HG03354 (cell line): ENCODE data around the gene EHMT1.
A peak's percentile ranks its signal among the peaks of the same experiment; 100 is the strongest.
"Not testable (repeated sequence)": the region's sequence is repeated elsewhere in the genome, so short reads cannot be mapped to it uniquely, and the experiment has no call there.

Experiments used
- ATAC-seq: cut with Tn5 transposase; IDR thresholded peaks from one replicate; pipeline ENCODE4 v1.9.1; 2021; ENCODE audit warnings: mild to moderate bottlenecking; ENCODE audit not compliant: unreplicated experiment, poor library complexity, severe bottlenecking

EHMT1 gene

DNA sequence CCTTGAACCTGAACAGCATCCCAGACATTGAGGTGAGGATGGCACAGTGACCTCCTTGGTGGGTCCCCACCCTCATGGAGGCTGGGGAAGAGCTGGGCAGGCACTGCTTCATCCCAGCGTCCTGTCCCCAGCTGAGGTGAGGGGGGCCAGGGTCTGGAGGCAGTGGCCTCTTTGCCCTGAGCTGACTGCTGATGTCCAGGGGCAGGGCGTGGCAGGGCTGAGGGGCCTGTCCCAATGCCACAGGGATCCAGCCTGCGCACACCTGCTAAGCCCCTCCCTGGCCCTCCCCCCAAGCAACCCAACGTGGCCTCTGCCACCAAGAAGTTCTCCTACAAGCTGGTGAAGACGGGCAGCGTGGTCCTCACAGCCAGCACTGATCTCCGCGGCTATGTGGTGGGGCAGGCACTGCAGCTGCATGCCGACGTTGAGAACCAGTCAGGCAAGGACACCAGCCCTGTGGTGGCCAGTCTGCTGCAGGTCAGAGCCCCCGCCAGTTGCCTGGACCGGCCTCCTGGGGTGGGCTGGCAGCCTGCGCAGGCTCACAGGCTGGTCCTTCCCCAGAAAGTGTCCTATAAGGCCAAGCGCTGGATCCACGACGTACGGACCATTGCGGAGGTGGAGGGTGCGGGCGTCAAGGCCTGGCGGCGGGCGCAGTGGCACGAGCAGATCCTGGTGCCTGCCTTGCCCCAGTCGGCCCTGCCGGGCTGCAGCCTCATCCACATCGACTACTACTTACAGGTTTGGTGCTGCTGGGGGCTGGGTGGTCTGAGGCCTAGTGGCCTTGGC, 4.9 kb upstream of the EHMT1 start:
- no peak for ATAC-seq

DNA sequence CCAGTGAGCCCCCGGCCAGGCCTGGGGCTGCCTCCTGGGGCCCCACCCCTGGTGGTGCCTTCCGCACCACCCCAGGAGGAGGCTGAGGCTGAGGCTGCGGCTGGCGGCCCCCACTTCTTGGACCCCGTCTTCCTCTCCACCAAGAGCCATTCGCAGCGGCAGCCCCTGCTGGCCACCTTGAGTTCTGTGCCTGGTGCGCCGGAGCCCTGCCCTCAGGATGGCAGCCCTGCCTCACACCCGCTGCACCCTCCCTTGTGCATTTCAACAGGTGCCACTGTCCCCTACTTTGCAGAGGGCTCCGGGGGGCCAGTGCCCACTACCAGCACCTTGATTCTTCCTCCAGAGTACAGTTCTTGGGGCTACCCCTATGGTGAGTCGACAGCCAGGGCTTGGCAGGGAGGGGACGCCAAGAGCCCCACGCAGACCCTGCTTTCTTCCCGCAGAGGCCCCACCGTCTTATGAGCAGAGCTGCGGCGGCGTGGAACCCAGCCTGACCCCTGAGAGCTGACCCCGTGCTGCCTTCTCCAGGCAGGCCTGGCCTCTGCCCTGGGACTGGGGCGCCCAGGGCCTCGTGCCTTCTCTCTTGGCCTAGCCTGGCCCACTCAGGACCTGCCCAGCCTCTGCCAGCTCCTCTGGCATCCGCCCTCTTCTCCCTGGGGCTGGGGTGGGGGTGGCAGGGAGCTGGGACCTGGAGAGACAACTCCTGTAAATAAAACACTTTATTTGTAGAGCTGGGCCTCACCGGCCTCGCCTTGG, 4.0 kb upstream of the EHMT1 start:
- no peak for ATAC-seq

- no peak for ATAC-seq
These were observed 3.4 kb upstream of the EHMT1 start for GRCh38 chr9:137615387-137615871.

DNA sequence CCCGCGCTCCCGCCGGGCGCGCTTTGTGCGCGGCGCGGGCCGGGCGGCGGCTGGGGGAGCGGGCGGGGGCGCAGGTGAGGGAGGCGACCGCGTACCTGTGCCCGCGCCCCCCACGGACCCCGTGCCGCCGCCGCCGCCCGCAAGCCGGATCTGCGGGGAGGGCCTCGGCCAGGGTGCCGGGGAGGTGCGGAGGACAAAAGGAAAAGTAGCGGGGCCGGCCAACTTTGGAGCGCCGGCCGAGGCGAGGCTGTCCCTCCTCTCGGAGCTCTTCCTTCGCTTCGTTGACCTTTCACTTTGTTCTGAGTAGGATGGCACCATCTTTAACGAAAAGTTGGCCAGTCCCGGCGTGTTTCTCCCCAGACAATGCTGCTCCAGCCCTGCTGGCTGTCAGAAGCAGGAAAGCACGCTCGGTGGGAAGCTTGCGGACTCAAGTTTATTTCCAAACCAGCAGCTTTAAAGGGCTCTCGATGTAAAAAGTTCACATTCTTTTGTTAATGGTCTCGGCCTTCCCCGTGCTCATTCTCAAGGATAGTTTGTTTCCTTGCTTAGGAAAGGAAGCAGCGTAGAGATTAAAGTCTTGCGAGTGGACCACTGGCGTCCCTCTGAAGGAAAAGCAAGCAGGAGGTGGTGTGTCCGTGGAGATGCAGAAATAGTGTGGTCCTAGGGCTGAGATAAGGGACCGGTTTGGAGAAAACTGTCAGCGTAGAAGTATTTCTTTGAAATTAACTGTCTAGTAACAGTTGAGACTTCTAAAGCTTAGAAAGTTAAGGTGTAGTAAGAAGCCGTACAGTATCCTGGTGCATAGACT, 639 bp downstream of the EHMT1 start:
- peak; percentile 39 for ATAC-seq

DNA sequence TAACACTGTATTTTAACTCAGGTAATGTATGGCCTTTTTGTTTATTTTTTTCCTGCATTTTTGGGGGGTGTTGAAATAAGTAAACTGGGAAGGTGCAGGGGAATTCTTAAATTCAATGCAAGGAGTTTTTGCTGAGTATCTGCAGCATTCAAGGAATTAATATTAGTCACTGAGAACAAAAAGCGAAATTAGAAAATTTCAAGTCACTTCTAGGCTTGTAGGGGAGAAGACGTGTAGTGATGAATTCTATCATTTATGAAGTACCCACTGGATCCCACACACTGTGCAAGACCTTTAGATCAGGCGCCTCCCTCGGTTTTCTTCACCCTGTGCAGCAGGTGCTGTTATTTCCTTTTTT, 1.2 kb downstream of the EHMT1 start:
- ATAC-seq, result no peak

DNA sequence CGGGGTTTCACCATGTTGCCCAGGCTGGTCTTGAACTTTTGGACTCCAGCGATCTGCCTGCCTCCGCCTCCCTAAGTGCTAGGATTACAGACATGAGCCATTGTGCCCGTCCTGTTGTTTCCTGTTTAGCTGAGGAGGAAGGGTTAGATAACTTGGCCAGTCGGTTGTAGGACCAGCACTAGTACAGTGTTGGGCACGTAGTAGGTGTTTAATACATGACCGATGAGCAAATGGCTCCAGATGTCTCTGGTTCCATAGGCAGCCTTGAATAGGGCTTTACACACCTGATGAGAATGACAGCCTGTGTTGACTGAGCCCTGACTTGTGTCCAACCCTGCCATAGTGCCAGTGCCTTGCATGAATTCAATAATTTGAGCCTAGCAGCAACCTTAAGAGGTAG, 1.8 kb downstream of the EHMT1 start:
- ATAC-seq, result no peak

- no peak for ATAC-seq
These were observed 2.4 kb downstream of the EHMT1 start for GRCh38 chr9:137621131-137621757.

GRCh38 chr9:137622211-137622610, 3.4 kb downstream of the EHMT1 start:
- ATAC-seq, result not testable (repeated sequence)

DNA sequence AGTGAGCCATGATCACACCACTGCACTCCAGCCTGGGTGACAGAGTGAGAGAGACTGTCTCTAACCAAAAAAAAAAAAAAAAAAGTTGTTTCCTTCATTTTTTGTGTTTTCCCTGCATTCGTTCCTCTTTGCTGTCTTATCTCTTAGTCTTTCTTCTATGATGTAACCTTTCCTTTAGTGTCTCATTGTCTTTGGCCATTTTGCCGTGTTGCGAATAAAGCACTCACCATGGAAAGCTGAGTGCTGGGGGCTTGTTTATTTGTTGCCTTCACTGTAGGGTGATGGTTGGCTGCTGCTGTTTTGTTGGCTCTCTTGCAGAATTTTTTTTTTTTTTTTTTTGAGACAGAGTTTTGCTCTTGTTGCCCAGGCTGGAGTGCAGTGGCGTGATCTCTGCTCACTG, 7.7 kb downstream of the EHMT1 start:
- no peak for ATAC-seq

- not testable (repeated sequence) for ATAC-seq
These were observed 8.6 kb downstream of the EHMT1 start for GRCh38 chr9:137627406-137627805.

GRCh38 chr9:137630126-137630525, 11.3 kb downstream of the EHMT1 start:
- no peak for ATAC-seq

GRCh38 chr9:137630679-137631078, 11.9 kb downstream of the EHMT1 start:
- no peak for ATAC-seq

DNA sequence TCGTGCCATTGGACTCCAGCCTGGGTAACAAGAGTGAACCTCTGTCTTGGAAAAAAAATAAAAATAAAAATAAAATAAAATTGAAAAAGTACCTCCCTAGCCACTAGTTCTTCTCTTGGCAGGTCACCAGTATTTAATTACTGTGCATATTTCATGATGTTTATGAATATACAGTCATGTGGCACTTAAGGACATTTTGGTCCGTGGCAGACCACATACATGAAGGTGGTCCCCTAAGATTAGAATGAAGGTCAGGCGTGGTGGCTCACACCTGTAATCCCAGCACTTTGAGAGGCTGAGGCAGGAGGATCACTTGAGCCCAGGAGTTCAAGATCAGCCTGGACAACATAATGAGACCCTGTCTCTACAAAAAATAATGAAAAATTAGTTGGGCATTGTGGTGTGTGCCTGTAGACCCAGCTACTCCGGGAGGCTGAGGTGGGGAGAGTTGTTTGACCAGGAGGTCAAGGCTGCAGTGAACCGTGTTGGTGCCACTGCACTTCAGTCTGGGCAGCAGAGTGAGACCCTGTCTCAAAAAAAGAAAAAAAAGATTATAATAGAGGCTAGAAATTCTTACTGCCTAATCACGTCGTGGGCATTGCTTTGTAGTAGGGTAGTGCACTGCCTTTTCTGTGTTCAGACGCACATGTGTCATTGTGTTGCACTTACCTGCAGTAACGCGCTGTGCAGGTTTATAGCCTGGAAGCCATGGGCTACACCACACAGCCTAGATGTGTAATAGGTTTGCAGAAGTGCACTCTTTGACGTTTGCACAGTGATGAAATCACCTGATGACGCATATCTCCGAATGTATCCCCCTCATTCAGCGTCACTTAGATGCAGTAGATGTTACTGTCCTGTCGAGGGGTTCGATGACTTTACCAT, 12.8 kb downstream of the EHMT1 start:
- ATAC-seq, result no peak

DNA sequence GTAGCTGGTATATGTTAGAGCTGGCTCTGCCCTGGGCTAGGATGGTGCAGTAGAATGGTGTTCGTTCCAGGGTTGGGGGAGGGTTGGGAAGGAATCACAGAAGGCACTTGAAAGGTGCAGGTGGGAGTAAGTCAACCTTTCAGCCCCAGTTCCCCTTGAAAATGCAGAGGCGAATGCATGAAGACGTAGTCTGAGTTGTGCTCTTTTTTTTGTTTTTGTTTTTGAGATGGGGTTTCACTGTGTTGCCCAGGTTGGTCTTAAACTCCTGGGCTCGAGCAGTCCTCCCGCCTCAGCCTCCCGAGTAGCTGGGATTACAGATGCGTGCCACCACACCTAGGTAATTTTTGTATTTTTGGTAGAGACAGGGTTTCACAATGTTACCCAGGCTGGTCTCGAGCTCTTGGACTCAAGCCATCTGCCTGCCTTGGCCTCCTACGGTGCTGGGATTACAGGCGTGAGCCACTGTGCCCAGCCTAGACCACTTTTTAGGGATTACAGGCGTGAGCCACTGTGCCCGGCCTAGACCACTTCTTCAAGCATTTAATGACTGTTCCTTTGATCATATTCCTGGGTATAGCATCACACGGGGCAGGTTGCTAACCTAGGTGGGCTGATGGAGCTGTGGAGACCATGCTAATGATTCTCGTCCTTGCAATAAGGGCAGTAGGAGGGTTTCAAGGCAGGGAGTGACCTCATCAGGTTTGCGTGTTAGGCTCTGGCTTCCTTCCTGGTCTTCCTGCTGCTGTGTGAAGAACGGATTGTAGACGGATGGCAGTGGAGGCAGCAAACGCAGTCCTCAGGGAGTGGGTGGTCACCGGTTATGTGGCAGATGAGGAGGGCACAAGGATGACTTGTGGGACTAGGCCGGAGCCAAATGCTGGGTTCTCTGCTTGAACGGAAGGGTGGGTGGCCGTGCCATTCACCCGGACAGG, 13.7 kb downstream of the EHMT1 start:
- no peak for ATAC-seq

- ATAC-seq, result no peak
These were observed 15.2 kb downstream of the EHMT1 start for GRCh38 chr9:137634016-137634415.

DNA sequence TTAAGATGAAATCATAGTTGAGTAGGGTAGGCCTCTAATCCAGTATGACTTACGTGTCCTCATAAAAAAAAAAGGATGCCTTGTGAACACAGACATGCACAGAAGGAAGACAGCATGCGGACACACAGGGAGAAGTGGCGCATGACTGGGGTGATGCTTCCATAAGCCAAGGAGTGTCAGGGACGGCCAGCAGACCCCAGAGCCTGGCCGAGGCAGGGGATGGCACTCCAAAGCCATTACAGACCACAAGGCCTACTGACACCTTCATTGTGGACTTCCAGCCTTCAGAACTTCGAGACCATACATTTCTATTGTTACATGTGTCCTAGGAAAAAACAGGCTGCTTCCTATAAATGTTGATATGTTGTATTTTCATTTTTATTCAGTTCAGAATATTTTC, 19.9 kb downstream of the EHMT1 start:
- ATAC-seq, result no peak

GRCh38 chr9:137639303-137640051, 20.7 kb downstream of the EHMT1 start:
- no peak for ATAC-seq
